Measurements from ENCODE around the gene TMEM30A.

DNA sequence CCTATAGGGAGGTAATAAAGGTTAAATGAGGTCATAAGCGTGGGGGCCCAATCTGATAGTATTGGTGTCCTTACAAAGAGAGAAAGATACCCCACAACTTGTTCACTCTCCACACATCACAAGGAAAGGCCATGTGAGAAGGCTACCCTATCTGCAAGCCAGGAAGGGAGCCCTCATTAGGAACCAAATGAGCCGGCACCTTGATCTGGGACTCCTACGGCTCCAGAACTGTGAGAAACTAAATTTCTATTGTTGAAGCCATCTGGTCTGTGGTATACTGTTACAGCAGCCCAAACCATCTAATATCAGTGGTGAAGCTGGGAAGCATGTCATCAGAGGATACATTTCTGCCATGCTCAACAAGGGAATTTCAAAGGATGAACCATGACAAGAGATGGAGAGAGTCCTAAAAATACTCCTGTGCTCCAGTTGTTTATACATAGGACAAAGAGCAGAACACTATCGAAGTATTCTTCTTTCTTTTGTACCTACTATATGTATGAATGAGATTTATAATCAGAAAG lies 51.4 kb downstream of the TMEM30A start:
- TF ChIP-seq, protein P1, sequence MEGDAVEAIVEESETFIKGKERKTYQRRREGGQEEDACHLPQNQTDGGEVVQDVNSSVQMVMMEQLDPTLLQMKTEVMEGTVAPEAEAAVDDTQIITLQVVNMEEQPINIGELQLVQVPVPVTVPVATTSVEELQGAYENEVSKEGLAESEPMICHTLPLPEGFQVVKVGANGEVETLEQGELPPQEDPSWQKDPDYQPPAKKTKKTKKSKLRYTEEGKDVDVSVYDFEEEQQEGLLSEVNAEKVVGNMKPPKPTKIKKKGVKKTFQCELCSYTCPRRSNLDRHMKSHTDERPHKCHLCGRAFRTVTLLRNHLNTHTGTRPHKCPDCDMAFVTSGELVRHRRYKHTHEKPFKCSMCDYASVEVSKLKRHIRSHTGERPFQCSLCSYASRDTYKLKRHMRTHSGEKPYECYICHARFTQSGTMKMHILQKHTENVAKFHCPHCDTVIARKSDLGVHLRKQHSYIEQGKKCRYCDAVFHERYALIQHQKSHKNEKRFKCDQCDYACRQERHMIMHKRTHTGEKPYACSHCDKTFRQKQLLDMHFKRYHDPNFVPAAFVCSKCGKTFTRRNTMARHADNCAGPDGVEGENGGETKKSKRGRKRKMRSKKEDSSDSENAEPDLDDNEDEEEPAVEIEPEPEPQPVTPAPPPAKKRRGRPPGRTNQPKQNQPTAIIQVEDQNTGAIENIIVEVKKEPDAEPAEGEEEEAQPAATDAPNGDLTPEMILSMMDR (IDR thresholded peaks at IDR 0.05; ENCODE audit: insufficient read depth, low read length, poor library complexity, severe bottlenecking), result no peak
- TF ChIP-seq EZH2phosphoT487 (conservative IDR thresholded peaks at IDR 0.05; ENCODE audit: low read length), result no peak
